Gastrocnemius medialis (tissue), 4 donors: ENCODE measurements around the gene ZNF595. TPM values are rescaled to one million over a fixed set of nuclear protein-coding genes. Genes with fewer than 3 reads are reported as not detected.

Experiments
- ATAC-seq, 2 donors: fragments of 150-250 bp; one replicate each; pipeline ENCODE4 v1.9.1; 2016
- DNase-seq, 2 donors: peaks; one replicate each; pipeline ENCODE4 v3.0.0-alpha.2; 2019
- H3K27ac ChIP-seq, 4 donors: fragments of 200-600 bp; sonication (generic); 1 replicate in 1 of 4; 2 replicates in 3 of 4; pipeline ENCODE4 v1.5.1; 2016 to 2018; ENCODE audit warnings: mild to moderate bottlenecking in 2 of 4, moderate library complexity in 1 of 4
- H3K27me3 ChIP-seq, 3 donors: fragments of 200-600 bp; sonication (generic) in 2 of 3; 1 replicate in 1 of 3; 2 replicates in 2 of 3; pipeline versions ENCODE4 v1.5.1 to v1.6.0; 2016 to 2019; ENCODE audit warnings: mild to moderate bottlenecking in 1 of 3, moderate library complexity in 1 of 3
- H3K36me3 ChIP-seq, 2 donors: fragments of 200-600 bp; sonication (generic) in 1 of 2; one replicate each; pipeline ENCODE4 v1.5.1; 2017 to 2018
- H3K4me1 ChIP-seq, 2 donors: fragments of 200-600 bp; sonication (generic) in 1 of 2; one replicate each; pipeline ENCODE4 v1.5.1; 2016 to 2017; ENCODE audit warnings: mild to moderate bottlenecking in 2 of 2
- H3K4me3 ChIP-seq, 4 donors: fragments of 200-600 bp; sonication (generic) in 3 of 4; 1 replicate in 1 of 4; 2 replicates in 3 of 4; pipeline ENCODE4 v1.5.1; 2016 to 2019; ENCODE audit warnings: mild to moderate bottlenecking in 2 of 4
- H3K9me3 ChIP-seq, 3 donors: fragments of 200-600 bp; sonication (generic) in 2 of 3; 1 replicate in 1 of 3; 2 replicates in 2 of 3; pipeline ENCODE4 v1.5.1; 2016 to 2019
- POLR2A ChIP-seq, 2 donors: fragments of 450-650 bp; IDR thresholded peaks; one replicate each; pipeline ENCODE4 v1.6.1; 2017; ENCODE audit warnings: antibody characterized with exemption in 2 of 2, mild to moderate bottlenecking in 2 of 2, moderate library complexity in 2 of 2
- in situ Hi-C, 4 donors: fragments of 200-750 bp; cut with MboI; loops; one replicate each; pipeline versions ENCODE4 v1.15.0 to v1.8.0; 2017; ENCODE audit warnings: low sequenced_read_pairs in 4 of 4
- intact Hi-C: fragments of 100-400 bp; cut with DNase I; formaldehyde crosslinking; loops from one replicate; pipeline ENCODE4 v1.15.1; 2023; ENCODE audit warnings: low total_unique reads
- total RNA-seq, 4 donors: library from RNA; depleted of rRNA; stranded (reverse); fragments of >200 nt; gene quantifications; one replicate each; pipeline versions ENCODE4 v1.1.0 to v1.2.3, GENCODE V29; 2016
- TF ChIP-seq, protein P1 (sequence below), 5 experiments: fragments of 450-650 bp in 3 of 5; fragments of 200-600 bp in 2 of 5; sonication (generic) in 2 of 5; IDR thresholded peaks in 4 of 5; conservative IDR thresholded peaks in 1 of 5; 1 replicate in 4 of 5; 2 replicates in 1 of 5; pipeline ENCODE4 v1.5.1; 2016 to 2019; ENCODE audit warnings: antibody characterized with exemption in 5 of 5, mild to moderate bottlenecking in 3 of 5, moderate library complexity in 3 of 5

Gene ZNF595
- total RNA-seq, 4 donors from 2014 or later, result 4.1 to 22.1 (median 12.8) TPM

- DNase-seq (no peak), ATAC-seq (no peak)
- H3K27ac ChIP-seq, result no peak overlapping the region
- TF ChIP-seq, protein P1, sequence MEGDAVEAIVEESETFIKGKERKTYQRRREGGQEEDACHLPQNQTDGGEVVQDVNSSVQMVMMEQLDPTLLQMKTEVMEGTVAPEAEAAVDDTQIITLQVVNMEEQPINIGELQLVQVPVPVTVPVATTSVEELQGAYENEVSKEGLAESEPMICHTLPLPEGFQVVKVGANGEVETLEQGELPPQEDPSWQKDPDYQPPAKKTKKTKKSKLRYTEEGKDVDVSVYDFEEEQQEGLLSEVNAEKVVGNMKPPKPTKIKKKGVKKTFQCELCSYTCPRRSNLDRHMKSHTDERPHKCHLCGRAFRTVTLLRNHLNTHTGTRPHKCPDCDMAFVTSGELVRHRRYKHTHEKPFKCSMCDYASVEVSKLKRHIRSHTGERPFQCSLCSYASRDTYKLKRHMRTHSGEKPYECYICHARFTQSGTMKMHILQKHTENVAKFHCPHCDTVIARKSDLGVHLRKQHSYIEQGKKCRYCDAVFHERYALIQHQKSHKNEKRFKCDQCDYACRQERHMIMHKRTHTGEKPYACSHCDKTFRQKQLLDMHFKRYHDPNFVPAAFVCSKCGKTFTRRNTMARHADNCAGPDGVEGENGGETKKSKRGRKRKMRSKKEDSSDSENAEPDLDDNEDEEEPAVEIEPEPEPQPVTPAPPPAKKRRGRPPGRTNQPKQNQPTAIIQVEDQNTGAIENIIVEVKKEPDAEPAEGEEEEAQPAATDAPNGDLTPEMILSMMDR (IDR thresholded peaks at IDR 0.05 in 4 of 5, conservative IDR thresholded peaks at IDR 0.05 in 1 of 5), result no peak
- no peak for TF ChIP-seq POLR2A (IDR thresholded peaks at IDR 0.05)
- intact Hi-C loops (no loop called here), in situ Hi-C loops (no loop called here)
- H3K9me3 ChIP-seq, result no peaks in the 10 kb centered on the region
- peaks cover 9 to 51% (median 23%) of the 10 kb centered on the region in 3 donors for H3K27me3 ChIP-seq
- no peaks in the 10 kb centered on the region for H3K36me3 ChIP-seq
- no peak overlapping the region for H3K4me3 ChIP-seq
- no peaks in the 10 kb centered on the region for H3K4me1 ChIP-seq
Observed at GRCh38 chr4:107083-107443, 53.9 kb downstream of the ZNF595 start.

GRCh38 chr4:107444-108429, 54.6 kb downstream of the ZNF595 start:
- DNase-seq, result no peak
- in situ Hi-C loops (no loop called here), intact Hi-C loops (no loop called here)
- H3K9me3 ChIP-seq, result no peaks in the 10 kb centered on the region
- peaks cover 9 to 51% (median 23%) of the 10 kb centered on the region in 3 donors for H3K27me3 ChIP-seq
- H3K27ac ChIP-seq, result no peak overlapping the region
- no peaks in the 10 kb centered on the region for H3K4me1 ChIP-seq
- no peak for ATAC-seq
- peak overlapping the region in 1 of 4 donors; percentile 28 for H3K4me3 ChIP-seq
- no peak for TF ChIP-seq POLR2A (IDR thresholded peaks at IDR 0.05)
- TF ChIP-seq, protein P1 (IDR thresholded peaks at IDR 0.05 in 4 of 5, conservative IDR thresholded peaks at IDR 0.05 in 1 of 5), result no peak
- no peaks in the 10 kb centered on the region for H3K36me3 ChIP-seq

- in situ Hi-C loops (no loop called here), intact Hi-C loops (no loop called here)
- Histone ChIP-seq H3K9me3 (no peaks in the 10 kb centered on the region), H3K27me3 (peaks cover 9 to 28% (median 16%) of the 10 kb centered on the region in 3 donors), H3K36me3 (no peaks in the 10 kb centered on the region), H3K4me1 (no peaks in the 10 kb centered on the region), H3K27ac (no peak overlapping the region), H3K4me3 (no peak overlapping the region)
- DNase-seq (no peak), ATAC-seq (no peak)
- TF ChIP-seq POLR2A (IDR thresholded peaks at IDR 0.05), result no peak
- TF ChIP-seq, protein P1 (IDR thresholded peaks at IDR 0.05 in 4 of 5, conservative IDR thresholded peaks at IDR 0.05 in 1 of 5), result no peak
Observed at GRCh38 chr4:112771-113170, 59.6 kb downstream of the ZNF595 start.

DNA sequence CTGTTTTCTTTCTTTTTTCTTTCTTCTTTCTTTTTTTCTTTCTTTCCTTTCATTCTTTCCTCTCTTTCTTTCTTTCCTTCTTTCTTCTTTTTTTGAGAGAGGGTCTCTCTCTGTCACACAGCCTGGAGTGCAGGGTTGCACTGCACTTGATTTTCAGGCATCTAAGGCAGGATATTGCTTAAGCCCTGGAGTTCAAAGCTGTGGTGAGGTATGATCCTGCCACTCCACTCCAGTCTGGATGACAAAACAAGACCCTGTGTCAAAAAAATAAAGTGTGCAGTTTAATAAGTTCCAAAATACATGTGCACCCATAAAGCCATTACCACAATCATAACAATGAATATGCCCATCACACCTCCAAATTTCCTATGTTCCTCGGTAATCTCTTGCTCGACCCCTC, 60.6 kb downstream of the ZNF595 start:
- in situ Hi-C loops, result no loop called here
- intact Hi-C loops, result no loop called here
- TF ChIP-seq POLR2A (IDR thresholded peaks at IDR 0.05), result no peak
- TF ChIP-seq, protein P1 (IDR thresholded peaks at IDR 0.05 in 4 of 5, conservative IDR thresholded peaks at IDR 0.05 in 1 of 5), result no peak
- Histone ChIP-seq H3K9me3 (no peaks in the 10 kb centered on the region), H3K4me3 (no peak overlapping the region), H3K36me3 (no peaks in the 10 kb centered on the region), H3K4me1 (no peaks in the 10 kb centered on the region), H3K27me3 (peaks cover 0 to 18% (median 6%) of the 10 kb centered on the region in 3 donors), H3K27ac (no peak overlapping the region)
- DNase-seq, result no peak
- ATAC-seq, result no peak
